Nephron progenitor cell (in vitro differentiated cells): ENCODE results near the gene RYR3.

Experiments used
- DNase-seq: peaks from one replicate; pipeline ENCODE4 v3.0.0; 2021
- H3K27ac Mint-ChIP-seq: 2 replicates; pipeline ENCODE4 v1.8.0; 2021; ENCODE audit warnings: mild to moderate bottlenecking, moderate library complexity, mixed read lengths
- H3K27me3 Mint-ChIP-seq: 2 replicates; pipeline ENCODE4 v1.8.0; 2021; ENCODE audit warnings: mild to moderate bottlenecking, low read depth, mixed read lengths; ENCODE audit not compliant: poor library complexity
- H3K36me3 Mint-ChIP-seq: 2 replicates; pipeline ENCODE4 v1.8.0; 2021; ENCODE audit warnings: low read depth, mixed read lengths
- H3K4me1 Mint-ChIP-seq: 2 replicates; pipeline ENCODE4 v1.8.0; 2021; ENCODE audit warnings: mixed read lengths
- H3K4me3 Mint-ChIP-seq: 2 replicates; pipeline ENCODE4 v1.8.0; 2021; ENCODE audit warnings: mild to moderate bottlenecking, moderate library complexity, mixed read lengths
- H3K9me3 Mint-ChIP-seq: 2 replicates; pipeline ENCODE4 v1.8.0; 2021; ENCODE audit warnings: mild to moderate bottlenecking, moderate library complexity, mixed read lengths
- TF ChIP-seq, protein P1 (sequence below): fragments of 200-600 bp; sonication (generic); IDR thresholded peaks from 2 replicates; pipeline ENCODE4 v1.5.0; 2021; ENCODE audit warnings: antibody characterized with exemption

The RYR3 gene

DNA sequence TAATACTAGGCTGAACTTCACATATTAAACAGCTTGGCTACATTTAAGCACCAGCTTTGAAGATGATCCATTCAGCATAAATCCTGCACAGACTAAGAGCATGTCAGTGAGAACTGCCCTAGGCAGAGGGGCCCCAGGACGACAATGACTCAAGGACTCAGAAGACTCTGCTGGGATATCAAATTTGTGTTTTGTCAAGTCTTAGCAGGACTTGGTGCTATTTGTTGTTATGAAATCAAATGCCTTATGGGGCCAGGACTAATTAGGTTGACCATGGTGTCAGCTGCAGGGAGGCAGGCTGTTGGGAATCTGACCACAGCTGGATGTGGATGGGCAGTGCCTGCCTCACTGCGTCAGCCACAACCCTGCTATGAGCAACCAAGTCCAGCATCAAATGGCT, 91.8 kb downstream of the RYR3 start:
- no peak overlapping the region for H3K4me3 Mint-ChIP-seq
- no peaks in the 10 kb centered on the region for H3K4me1 Mint-ChIP-seq
- H3K9me3 Mint-ChIP-seq, result no peaks in the 10 kb centered on the region
- no peak overlapping the region for H3K27ac Mint-ChIP-seq
- TF ChIP-seq, protein P1, sequence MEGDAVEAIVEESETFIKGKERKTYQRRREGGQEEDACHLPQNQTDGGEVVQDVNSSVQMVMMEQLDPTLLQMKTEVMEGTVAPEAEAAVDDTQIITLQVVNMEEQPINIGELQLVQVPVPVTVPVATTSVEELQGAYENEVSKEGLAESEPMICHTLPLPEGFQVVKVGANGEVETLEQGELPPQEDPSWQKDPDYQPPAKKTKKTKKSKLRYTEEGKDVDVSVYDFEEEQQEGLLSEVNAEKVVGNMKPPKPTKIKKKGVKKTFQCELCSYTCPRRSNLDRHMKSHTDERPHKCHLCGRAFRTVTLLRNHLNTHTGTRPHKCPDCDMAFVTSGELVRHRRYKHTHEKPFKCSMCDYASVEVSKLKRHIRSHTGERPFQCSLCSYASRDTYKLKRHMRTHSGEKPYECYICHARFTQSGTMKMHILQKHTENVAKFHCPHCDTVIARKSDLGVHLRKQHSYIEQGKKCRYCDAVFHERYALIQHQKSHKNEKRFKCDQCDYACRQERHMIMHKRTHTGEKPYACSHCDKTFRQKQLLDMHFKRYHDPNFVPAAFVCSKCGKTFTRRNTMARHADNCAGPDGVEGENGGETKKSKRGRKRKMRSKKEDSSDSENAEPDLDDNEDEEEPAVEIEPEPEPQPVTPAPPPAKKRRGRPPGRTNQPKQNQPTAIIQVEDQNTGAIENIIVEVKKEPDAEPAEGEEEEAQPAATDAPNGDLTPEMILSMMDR, result no peak
- DNase-seq, result no peak
- H3K27me3 Mint-ChIP-seq, result no peaks in the 10 kb centered on the region
- no peaks in the 10 kb centered on the region for H3K36me3 Mint-ChIP-seq

DNA sequence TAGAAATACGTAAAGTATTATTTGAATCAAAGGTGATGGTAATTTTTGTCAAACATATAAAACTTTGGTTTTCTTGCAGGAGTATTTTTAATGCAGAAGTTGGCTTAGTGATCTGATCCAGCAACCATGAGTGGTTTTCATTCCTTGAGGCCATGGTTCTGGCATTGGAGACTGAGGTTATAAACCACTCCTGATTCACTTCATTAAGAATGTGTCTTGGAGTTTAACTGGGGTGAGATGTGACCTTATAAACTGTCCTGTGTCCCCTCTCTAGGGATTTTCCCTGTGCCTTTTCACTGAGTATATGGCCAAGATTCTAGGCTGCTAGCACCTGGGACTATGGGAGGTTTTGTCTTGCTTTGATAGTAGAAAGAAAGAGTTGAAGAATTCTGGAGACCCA, 94.3 kb downstream of the RYR3 start:
- Mint-ChIP-seq H3K4me1 (no peaks in the 10 kb centered on the region), H3K4me3 (no peak overlapping the region), H3K9me3 (peaks cover under 1% of the 10 kb centered on the region), H3K36me3 (no peaks in the 10 kb centered on the region), H3K27me3 (peaks cover 3% of the 10 kb centered on the region), H3K27ac (no peak overlapping the region)
- DNase-seq, result no peak
- TF ChIP-seq, protein P1, result no peak

DNA sequence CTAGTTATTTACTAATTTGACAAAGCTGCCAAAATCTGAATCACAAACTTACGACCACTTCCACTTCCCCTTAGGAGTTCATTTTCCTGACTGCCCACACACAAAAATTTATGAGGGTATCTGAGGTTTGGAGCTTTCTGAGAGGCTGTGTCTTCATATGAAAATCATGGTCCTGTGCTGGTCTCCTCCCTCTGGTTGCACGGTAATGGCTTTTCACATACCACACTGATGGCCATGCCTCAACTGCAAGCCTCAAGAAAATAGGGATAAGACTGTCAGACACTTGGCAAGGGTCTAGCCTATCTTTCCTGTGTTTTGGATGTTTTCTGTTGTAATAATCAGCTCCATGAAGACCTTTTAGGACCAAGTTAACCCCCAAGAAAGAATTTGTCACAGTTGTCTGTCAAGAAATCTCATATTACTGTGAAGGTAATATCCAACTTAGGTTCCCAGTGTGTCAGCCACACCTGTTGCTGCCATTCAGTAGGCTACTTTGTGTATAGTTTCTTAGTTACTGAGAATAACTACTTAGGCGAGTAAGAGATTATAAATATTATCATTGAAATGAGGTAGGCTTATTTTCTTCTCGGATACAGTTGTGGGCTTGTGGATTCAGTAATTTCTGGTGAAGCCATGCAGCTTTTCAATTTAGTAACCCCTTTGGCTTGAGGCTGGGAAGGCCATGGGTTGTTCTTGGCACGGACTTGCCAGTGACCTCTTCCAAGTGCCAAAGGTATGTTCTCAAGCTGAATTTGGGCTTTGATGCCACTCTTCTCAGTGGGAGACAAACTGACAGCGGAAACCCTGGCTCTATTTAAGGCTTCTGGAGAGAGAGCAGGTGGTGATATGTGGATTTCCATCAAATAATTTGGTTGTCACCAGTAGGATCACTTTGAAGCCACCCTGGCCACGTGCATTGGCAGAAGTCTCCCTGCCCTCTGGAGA, 101.1 kb downstream of the RYR3 start:
- TF ChIP-seq, protein P1, result no peak
- peaks cover 14% of the 10 kb centered on the region for H3K9me3 Mint-ChIP-seq
- H3K36me3 Mint-ChIP-seq, result no peaks in the 10 kb centered on the region
- peaks cover 9% of the 10 kb centered on the region for H3K27me3 Mint-ChIP-seq
- no peak overlapping the region for H3K27ac Mint-ChIP-seq
- H3K4me3 Mint-ChIP-seq, result no peak overlapping the region
- no peaks in the 10 kb centered on the region for H3K4me1 Mint-ChIP-seq
- no peak for DNase-seq

DNA sequence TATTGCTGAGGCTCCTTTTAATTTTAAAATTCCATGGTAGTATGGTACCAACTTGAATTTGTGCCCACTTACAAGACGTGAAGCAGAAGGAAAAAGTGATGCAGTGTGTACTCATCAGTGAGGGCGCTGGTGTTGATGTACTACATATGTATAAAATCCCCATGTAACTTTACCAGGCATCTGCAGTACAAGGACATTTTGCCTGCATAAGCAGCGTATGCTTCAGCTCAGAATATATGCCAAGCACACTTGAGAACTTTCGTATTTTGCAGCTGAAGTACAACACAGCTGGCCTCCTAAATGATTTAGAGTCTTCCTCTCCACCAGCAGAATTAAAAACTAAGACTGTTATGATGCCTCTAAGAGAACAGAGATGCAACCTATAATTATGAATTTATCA, 108.9 kb downstream of the RYR3 start:
- TF ChIP-seq, protein P1, result no peak
- Mint-ChIP-seq H3K4me3 (no peak overlapping the region), H3K9me3 (peaks cover 16% of the 10 kb centered on the region), H3K36me3 (no peaks in the 10 kb centered on the region), H3K4me1 (no peaks in the 10 kb centered on the region), H3K27ac (no peak overlapping the region), H3K27me3 (peaks cover 9% of the 10 kb centered on the region)
- no peak for DNase-seq

DNA sequence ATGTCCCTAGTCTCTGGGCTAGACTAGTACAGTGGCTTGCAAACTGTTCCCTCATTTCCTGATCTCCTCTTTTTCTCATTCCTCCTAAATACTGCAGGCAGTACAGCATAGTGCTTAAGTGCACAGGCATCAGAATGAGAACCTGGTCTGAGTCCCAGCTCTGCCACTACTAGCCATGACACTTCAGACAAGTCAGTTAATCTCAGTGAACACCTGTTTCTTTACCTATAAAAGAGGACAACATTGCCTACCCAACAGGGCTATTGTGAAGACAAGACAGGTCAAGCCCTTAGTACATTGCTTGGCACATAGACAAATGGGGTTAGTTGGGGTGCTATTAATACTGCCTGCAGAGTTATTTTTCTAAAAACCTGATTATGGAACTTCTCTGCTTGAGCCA, 113.3 kb downstream of the RYR3 start:
- H3K4me3 Mint-ChIP-seq, result no peak overlapping the region
- no peak overlapping the region for H3K27ac Mint-ChIP-seq
- peaks cover 7% of the 10 kb centered on the region for H3K4me1 Mint-ChIP-seq
- no peaks in the 10 kb centered on the region for H3K36me3 Mint-ChIP-seq
- peaks cover 6% of the 10 kb centered on the region for H3K27me3 Mint-ChIP-seq
- DNase-seq, result no peak
- TF ChIP-seq, protein P1, result no peak
- no peaks in the 10 kb centered on the region for H3K9me3 Mint-ChIP-seq

DNA sequence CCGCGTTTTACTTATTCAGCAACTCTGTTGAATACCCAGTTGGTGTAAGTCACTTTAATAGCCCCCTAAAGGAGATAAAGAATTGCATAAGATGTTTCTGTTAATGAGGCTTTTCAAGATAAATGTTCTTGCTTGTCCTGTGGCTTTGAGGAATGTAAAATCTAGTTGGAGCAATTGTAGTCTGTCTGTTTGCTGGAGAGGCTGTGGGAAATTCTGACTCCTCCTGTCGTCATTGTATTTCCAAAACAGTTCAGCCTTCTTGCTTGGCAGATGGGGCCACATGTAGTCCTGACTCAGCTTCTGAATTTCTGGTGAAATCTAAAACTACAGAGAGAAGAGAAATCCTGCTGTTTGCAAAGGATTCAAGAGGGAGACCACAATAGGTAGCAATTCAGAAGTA, 114.4 kb downstream of the RYR3 start:
- TF ChIP-seq, protein P1, result no peak
- Mint-ChIP-seq H3K27ac (no peak overlapping the region), H3K4me3 (no peak overlapping the region), H3K4me1 (peaks cover 14% of the 10 kb centered on the region), H3K9me3 (no peaks in the 10 kb centered on the region), H3K27me3 (peaks cover 12% of the 10 kb centered on the region), H3K36me3 (no peaks in the 10 kb centered on the region)
- no peak for DNase-seq
